ENCODE measurements around the gene RHOT2.

The RHOT2 gene

GRCh38 chr16:716768-717325, 48.9 kb downstream of the RHOT2 start:
- no peak for DNase-seq

DNA sequence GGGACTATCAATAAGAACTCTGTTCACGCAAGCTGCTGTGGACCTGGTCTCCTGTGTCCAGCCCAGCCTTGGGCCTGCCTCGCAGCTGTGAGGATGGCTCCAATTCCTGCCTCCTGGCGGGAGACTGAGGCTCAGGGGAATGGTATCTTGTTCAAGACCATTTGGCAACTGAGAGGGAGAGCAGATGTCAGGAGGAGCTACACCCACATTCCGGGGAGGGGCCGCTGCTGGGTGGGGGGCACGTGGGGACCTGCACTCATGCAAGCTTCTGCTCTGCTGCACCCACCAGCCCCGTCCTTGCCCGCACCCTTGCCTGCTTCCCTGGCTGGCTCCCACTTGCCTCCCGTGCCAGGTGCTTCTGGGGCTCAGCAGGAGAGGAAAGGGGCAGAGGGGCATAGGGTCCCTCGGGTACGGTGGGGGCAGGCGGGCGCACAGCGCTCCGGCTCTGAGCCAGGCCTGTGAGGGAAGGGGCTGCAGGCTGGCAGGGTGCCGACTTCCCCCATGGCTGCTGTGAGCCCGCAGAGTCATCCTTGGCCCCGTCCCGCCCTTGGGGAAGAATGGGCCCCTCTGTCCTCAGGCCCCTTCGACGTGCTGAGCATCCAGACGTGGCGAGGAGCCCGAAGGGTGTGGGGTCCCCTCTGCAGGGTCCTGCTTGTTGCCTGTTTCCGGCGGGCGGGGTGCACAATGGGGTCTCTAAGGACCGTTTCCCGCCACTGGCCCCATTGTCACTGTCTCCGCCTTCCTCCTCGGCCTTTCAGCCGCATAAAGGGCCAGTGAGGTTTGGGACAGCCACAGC, 49.7 kb downstream of the RHOT2 start:
- no peak for DNase-seq

- DNase-seq = no peak
These were observed 50.5 kb downstream of the RHOT2 start for GRCh38 chr16:718389-718788.

DNA sequence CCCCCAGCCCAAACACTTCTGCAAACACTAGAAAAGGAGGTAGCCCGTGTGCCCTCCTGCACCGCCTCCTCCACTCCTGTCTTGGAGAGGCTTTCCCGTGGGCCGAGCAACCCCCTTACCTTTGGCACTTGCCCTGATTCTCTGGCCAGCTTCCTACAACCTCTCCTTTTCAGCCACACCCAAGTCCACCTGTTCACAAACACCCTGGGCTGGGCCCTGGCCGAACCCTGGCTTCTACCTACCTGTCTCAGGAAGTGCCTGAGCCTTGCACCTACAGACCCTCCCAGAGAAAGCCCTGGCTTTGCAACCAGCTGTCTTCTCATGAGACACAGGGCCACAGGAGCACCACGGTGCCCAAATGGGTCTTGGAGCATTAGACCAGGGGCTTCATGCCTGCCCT, 51.0 kb downstream of the RHOT2 start:
- DNase-seq = no peak

DNA sequence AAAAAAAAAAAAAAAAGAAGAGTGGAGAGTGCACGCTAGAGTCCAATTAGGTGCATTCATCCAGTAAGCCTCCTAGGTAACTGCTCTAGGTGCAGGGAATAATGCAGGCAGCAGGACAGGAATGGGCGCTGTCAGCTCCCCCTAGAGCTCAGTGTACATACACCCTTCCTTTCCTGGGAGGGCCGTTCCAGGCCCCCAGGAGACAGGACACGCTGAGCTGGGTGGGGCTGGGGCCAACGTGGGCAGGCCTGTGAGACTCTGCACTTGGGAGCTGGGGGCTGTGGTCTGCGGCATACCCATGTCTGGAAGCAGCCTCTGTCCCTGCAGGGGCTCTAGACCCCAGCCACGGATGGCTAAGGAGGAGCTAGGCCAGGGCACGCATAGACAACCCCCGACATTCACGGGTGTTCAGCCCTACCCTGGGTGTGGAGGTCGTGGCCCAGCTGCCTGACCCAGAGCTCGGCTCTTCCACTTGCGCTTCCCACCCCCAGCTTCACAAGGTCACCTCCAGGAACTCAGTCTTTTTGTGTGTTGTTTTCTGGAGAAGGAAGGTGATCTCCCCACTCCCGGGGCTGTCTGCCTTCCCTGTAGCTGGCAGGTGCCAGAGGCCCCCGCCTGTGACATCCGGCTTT, 52.0 kb downstream of the RHOT2 start:
- DNase-seq = peak; percentile 37

DNA sequence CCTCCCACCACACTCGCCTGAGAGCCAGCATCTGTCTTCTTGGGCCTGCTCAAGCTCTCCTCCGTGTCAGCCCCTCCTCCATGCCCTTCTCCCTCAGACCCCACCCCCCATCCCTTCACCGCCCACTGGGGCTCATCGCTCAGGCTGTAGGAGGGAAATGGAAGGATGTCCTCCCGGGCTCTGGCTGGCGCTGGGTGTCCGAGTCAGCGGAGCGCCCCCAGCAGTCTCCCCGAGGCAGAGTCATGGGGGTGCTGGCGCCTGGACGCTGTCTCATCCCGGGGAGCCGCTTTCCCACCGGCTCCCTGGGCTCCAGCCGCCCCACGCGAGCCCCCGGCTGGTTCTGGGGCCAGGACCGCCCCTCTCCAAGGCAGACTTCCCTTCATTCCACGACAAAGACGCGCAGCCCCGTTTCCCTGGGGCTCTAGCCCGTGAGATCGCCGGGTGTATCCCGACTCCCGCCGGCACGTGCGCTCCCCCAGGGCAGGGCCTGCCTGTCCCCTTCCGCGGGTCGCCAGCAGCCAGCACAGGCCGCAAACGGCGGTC, 52.6 kb downstream of the RHOT2 start:
- DNase-seq = peak; percentile 62

GRCh38 chr16:720990-721764, 53.2 kb downstream of the RHOT2 start, which contains the start of gene ANTKMT:
ANTKMT (plus strand) TSS chr16:721146; CDS start chr16:721275, 129 bp downstream.
- DNase-seq = peak; percentile 80

DNA sequence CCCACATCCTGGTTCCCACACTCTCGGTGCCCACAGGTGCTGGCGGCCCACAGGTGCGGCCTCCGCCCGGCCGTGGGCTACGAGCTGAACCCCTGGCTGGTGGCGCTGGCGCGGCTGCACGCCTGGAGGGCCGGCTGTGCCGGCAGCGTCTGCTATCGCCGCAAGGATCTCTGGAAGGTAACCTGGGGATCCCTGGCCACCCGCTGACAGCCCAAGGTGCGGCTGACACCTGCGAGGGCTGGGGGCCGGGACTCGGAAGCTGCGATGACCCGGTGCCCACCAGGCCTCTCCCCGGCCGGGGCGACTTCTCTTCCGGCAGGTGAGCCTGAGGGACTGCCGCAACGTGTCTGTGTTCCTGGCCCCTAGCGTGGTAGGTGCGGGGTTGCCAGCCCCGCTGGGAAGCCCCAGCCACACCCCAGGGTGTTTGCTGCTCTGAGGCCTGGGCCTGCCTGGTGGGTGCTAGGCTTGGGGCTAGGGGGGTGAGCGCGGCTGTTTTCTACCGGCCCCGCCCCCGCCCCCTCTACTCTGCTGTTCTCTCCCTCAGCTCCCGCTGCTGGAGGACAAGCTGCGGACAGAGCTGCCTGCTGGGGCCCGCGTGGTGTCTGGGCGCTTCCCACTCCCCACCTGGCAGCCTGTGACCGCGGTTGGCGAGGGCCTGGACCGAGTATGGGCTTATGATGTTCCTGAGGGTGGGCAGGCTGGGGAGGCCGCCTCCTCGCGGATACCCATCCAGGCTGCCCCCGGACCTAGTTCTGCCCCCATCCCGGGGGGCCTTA, 54.0 kb downstream of the RHOT2 start:
- DNase-seq = no peak

DNA sequence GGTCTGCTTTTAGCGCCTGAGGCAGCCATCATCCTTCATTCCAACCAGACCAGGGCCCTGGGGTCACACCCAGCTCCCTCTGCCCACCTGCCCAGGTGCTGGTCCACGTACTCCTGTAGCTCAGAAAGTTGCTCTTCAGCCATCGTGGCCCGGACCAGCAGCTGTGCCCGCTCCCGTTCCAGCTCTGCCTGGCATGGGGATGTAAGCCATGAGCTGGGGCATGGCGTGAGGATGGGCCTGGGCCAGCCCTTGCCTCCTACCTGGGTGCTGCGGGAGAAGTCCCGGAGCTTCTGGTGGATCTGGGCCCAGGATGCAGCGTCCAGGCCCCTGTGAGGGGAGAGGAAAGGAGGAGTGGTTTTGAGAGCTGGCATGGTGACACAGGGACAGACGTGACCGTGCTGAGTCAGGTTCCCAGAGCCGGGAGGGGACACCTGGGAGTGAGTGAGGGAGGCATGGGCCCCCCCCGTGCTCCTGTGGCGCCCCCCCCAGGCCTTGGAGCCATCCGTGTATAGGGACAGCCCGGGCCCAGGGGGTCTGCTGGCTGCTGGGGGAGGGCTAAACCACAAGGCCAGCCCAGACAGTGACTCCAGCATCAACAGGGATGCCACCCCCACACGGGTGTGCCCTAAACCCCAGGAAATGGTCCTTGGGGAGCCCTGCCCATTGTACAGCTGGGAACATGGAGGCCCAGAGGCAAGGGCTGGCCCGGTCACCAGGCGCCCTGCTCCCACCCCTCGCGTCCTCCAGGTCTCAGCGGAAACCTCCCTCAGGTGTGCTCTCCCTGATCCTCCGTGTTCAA, 55.1 kb downstream of the RHOT2 start:
- DNase-seq = no peak

DNA sequence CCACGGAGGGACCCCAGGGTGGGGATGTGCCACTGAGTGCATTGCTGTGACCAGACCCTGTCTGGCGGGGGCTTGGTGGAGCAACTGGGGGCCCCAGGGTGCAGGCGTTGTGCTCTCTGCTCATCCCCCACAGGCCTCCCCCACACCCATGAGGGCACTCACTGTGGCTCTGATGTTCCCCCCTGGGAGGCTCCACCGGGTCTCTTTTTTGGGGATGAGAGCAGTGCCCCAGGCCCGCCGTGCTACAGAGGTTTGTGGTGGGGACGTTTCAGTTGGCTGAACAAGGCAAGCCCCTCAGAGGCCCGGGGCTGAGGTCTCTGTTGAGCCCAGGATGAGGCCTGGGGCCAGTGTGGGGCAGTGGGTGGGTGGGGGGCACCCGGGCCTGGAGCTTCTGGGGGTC, 55.8 kb downstream of the RHOT2 start:
- DNase-seq = no peak

All from MV-4-11 (cell line).